Measurements from ENCODE around the gene KIR3DL3.
"Not testable (repeated sequence)": the region's sequence is repeated elsewhere in the genome, so short reads cannot be mapped to it uniquely, and the experiment has no call there.

KIR3DL3 gene

GRCh38 chr19:54709212-54709948 is 14.9 kb upstream of the KIR3DL3 start:
- TF ChIP-seq, protein P1, sequence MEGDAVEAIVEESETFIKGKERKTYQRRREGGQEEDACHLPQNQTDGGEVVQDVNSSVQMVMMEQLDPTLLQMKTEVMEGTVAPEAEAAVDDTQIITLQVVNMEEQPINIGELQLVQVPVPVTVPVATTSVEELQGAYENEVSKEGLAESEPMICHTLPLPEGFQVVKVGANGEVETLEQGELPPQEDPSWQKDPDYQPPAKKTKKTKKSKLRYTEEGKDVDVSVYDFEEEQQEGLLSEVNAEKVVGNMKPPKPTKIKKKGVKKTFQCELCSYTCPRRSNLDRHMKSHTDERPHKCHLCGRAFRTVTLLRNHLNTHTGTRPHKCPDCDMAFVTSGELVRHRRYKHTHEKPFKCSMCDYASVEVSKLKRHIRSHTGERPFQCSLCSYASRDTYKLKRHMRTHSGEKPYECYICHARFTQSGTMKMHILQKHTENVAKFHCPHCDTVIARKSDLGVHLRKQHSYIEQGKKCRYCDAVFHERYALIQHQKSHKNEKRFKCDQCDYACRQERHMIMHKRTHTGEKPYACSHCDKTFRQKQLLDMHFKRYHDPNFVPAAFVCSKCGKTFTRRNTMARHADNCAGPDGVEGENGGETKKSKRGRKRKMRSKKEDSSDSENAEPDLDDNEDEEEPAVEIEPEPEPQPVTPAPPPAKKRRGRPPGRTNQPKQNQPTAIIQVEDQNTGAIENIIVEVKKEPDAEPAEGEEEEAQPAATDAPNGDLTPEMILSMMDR (IDR thresholded peaks at IDR 0.05; ENCODE audit: borderline replicate concordance, insufficient read depth, low read depth, low read length), result no peak
- no peak overlapping the region for H3K4me3 ChIP-seq (ENCODE audit: low read depth, low read length)

DNA sequence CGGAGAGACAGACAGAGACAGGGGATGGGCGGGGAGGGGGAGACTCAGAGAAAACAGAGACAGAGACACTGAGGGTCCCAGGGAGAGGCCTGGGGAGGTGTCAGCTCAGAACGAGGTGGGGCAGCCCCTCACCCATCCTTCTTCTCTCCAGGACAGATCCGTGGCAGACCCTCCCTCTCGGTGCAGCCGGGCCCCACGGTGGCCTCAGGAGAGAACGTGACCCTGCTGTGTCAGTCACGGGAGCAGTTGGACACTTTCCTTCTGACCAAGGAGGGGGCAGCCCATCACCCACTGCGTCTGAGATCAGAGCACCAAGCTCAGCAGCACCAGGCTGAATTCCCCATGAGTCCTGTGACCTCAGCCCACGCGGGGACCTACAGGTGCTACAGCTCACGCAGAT is 14.3 kb upstream of the KIR3DL3 start:
- not testable (repeated sequence) for H3K4me3 ChIP-seq (ENCODE audit: low read depth, low read length)

GRCh38 chr19:54724644-54725043 is 402 bp downstream of the KIR3DL3 start:
- no peak overlapping the region for H3K4me3 ChIP-seq (ENCODE audit: low read depth, low read length)
- TF ChIP-seq, protein P1 (IDR thresholded peaks at IDR 0.05; ENCODE audit: borderline replicate concordance, insufficient read depth, low read depth, low read length), result no peak

DNA sequence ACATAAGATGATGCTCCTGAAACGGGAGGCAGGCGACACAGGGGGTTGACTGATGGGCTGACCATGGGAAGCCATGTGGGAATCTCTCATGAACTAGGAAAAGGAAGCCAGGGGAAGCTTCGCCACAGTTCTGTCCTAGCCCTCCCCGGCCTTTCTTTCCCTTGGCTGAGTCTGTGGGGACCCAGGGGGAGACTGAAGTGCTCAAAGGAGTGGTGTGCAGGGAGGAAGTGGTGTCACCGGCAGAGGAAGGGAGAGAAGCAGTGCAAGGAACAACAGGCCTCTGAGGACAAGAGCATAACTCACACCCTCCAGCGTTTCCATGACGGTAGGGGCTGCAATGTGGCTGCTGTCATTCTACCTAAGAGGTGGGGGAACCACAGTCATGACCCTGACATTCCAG is 1.1 kb downstream of the KIR3DL3 start:
- TF ChIP-seq, protein P1 (IDR thresholded peaks at IDR 0.05; ENCODE audit: borderline replicate concordance, insufficient read depth, low read depth, low read length), result no peak
- no peak overlapping the region for H3K4me3 ChIP-seq (ENCODE audit: low read depth, low read length)

DNA sequence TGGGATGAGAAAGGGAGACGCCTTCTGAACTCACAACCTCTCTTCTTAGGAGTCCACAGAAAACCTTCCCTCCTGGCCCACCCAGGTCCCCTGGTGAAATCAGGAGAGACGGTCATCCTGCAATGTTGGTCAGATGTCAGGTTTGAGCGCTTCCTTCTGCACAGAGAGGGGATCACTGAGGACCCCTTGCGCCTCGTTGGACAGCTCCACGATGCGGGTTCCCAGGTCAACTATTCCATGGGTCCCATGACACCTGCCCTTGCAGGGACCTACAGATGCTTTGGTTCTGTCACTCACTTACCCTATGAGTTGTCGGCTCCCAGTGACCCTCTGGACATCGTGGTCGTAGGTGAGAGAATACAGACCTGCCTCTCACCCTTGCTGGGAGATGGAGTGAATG is 3.3 kb downstream of the KIR3DL3 start:
- TF ChIP-seq, protein P1 (IDR thresholded peaks at IDR 0.05; ENCODE audit: borderline replicate concordance, insufficient read depth, low read depth, low read length), result no peak
- H3K4me3 ChIP-seq (ENCODE audit: low read depth, low read length), result no peak overlapping the region

DNA sequence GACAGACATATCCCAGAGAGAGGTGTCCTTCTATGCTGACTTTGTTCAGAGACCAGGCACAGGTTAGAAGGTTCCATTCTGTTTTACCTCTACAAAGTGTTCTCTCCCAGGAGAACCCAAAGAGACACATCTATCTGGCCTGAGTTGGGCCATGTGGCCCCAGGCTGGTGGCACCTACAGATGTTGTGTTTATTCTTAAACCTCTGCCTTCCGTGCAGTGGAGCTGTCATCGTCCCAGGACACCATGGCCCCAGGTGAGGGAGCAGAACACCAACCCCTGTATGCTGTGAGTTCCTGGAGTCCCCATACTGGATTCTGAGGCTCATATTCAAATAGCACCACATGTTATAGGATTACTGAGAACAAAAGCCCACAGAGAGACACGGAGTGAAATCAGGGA is 3.9 kb downstream of the KIR3DL3 start:
- no peak overlapping the region for H3K4me3 ChIP-seq (ENCODE audit: low read depth, low read length)
- TF ChIP-seq, protein P1 (IDR thresholded peaks at IDR 0.05; ENCODE audit: borderline replicate concordance, insufficient read depth, low read depth, low read length), result no peak

- no peak overlapping the region for H3K4me3 ChIP-seq (ENCODE audit: low read depth, low read length)
- TF ChIP-seq, protein P1 (IDR thresholded peaks at IDR 0.05; ENCODE audit: borderline replicate concordance, insufficient read depth, low read depth, low read length), result no peak
Measured at GRCh38 chr19:54729416-54730188, 5.4 kb downstream of the KIR3DL3 start.

Data from GM12875 (cell line).